ENCODE data around the gene SLC5A9.

SLC5A9 gene

DNA sequence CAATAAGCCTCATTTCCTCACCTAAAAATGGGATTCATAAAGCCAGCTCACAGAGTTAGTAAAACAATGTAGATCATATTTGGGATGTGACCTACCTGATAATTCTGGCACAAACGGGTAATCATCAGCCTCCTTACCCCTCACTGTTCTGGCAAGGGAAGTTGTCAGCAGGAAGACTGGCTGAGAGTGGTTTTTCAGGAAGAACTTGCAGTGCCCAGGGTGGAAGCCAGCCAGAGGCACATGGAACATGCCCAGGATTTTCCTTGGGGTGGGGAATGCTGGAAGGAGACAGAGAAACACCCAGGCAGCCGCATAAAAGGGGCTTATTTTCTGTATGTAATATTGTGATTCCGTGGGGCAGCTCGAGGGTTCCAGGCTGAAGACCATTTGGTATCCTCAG, 7.7 kb upstream of the SLC5A9 start:
- DNase-seq, result no peak

GRCh38 chr1:48215222-48215621, 7.3 kb upstream of the SLC5A9 start:
- no peak for DNase-seq

DNA sequence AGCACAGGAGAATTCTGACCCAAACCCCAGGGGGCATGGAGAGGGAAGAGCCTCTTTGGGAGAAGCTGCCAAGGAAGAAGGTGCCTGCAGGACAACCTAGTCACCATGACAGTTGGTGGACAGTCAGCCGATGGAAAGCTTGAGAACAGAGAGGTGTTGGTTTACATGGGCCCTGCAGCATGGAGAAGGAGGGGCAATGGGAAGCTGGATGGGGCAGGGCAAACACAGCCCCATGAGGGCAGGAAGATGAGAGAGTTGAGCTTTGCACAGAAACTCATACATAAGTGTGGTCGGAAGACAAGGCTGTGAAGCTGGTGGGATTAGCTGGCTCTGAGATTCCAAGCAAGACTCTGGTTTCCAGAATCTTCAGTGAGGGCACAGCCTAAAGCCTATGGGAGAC, 6.6 kb upstream of the SLC5A9 start:
- no peak for DNase-seq

DNA sequence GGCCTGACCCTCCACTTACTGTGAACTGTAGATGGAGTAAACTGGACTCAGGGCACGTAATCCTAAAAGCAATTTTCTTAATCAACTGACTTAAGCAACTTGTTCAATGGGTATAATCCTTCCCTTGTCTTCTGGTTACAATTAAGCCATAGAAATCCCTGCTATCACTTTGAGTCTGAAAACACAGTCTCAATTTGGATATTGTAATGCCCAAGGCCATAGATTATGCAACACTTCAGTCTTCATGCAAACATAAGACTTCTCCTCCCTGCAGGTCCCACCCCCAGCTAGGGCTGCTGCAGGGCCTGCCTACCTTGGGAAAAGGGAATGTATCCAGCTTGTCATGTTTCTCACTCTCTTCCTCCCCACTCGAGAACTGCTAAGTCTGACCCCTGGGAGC, 6.2 kb upstream of the SLC5A9 start:
- no peak for DNase-seq

- no peak for DNase-seq
These were observed 5.6 kb upstream of the SLC5A9 start for GRCh38 chr1:48216941-48217340.

- DNase-seq, result no peak
These were observed 4.7 kb upstream of the SLC5A9 start for GRCh38 chr1:48217856-48218255.

- no peak for DNase-seq
These were observed 2.7 kb upstream of the SLC5A9 start for GRCh38 chr1:48219803-48220202.

GRCh38 chr1:48221122-48221521, 1.4 kb upstream of the SLC5A9 start:
- no peak for DNase-seq

- DNase-seq, result no peak
These were observed 859 bp upstream of the SLC5A9 start for GRCh38 chr1:48221657-48222056.

GRCh38 chr1:48223366-48224240, 1.1 kb downstream of the SLC5A9 start:
- DNase-seq, result no peak

GRCh38 chr1:48224791-48225190, 2.3 kb downstream of the SLC5A9 start:
- DNase-seq, result no peak

DNA sequence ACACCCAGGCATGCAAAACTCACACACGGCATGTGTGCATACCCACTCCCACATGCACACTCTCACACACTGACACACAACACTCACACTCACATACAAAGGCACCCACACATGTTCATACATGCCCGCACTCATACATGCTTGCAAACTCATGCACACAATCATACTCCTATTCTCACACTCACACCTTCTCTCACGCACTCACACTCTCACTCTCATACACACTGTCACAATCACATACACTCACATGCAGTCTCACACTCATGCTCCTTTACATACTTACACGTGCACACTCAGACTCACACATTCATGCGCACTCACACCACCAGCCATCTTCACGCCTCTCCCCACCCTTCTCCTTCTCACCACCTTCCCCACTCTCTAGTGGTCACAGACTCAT, 3.1 kb downstream of the SLC5A9 start:
- DNase-seq, result no peak

- DNase-seq, result no peak
These were observed 4.9 kb downstream of the SLC5A9 start for GRCh38 chr1:48227165-48228013.

- no peak for DNase-seq
These were observed 5.6 kb downstream of the SLC5A9 start for GRCh38 chr1:48228156-48228555.

DNA sequence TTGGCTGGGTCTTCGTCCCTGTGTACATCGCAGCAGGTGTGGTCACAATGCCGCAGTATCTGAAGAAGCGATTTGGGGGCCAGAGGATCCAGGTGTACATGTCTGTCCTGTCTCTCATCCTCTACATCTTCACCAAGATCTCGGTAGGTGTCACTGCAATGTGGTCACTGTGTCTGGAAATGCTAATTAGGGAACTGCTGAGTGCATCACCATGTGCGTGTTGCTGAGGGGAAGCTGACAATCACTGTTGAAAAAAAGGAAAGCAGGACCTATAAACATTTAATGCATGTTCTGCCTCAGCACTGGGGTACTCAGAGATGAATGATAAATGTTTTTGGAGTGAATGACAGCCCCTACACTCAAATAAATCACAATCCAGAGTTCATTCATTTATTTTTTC, 6.8 kb downstream of the SLC5A9 start:
- DNase-seq, result no peak

- no peak for DNase-seq
These were observed 7.7 kb downstream of the SLC5A9 start for GRCh38 chr1:48230236-48230635.

- no peak for DNase-seq
These were observed 10.2 kb downstream of the SLC5A9 start for GRCh38 chr1:48232722-48233121.

DNA sequence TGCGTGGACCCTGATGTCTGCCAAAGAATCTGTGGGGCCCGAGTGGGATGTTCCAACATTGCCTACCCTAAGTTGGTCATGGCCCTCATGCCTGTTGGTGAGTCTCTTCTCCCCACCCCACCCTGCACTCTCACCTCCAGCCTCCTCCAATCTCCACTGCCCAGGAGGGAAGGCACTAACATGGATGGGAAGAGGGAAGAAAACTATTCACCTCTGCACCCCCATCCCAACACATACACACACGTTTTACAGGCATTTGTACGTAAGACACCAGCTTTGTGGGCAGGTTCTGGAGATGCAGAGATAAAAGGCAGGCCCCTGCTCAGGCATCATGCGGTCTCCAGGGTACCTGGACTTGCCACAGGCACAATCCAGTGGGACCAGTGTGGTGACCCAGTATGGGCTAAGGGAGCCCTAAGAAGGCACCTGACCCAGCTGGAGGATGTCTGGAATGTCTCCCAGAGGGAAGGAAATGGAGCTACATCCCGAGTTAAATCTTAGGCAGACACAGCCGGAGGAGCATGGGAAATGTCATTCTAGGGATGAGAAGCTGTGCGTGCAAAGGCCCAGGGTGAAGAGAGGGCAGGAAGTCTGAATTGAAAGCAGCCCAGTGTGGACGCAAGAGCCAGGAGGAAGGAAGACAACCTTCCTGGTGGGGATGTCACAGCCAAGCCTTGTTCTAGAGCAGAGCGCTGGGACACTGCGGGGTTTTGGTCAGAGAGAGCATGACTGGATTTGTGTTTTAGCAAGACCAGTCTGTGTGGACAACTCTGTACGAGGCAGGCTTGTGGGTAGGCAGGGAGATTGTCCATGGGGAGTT, 11.4 kb downstream of the SLC5A9 start:
- no peak for DNase-seq

DNA sequence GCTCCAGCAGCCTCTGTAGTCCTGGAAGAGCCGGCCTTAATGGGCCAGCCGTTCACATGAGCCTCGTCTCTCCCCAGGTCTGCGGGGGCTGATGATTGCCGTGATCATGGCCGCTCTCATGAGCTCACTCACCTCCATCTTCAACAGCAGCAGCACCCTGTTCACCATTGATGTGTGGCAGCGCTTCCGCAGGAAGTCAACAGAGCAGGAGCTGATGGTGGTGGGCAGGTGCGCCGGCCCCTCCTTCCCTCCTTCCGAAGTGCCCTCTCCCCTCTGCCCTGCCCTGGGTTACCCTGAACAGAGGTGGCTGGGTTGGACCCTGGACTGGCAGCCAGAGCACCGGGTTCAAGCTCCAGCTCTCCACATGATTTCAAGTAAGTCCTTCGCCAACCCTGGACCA, 13.1 kb downstream of the SLC5A9 start:
- DNase-seq, result no peak

GRCh38 chr1:48236716-48237470, 14.4 kb downstream of the SLC5A9 start:
- DNase-seq, result no peak

DNA sequence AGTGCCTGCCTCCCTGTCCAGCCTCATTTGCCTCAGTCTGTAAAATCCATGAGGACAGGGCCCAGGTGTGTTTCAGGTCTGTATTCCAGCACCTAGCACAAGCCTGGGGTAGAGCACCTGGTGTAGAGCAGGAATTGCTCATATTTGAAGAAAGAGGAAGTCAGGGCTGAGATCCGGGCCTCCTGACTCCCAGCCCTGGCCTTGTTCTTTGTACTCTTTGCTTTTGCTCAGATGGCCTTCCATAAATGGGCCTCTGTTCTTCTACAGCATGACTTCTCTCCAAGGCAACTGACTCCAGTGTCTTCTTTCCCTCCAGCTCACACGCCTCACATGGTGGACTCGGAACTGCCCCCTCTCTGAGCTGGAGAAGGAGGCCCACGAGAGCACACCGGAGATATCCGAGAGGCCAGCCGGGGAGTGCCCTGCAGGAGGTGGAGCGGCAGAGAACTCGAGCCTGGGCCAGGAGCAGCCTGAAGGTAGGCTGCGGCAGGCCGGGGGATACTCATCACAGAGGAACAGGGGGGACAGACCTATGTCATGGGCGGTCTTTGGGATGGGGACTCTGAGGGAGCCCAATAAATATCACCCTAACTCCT, 19.7 kb downstream of the SLC5A9 start:
- no peak for DNase-seq

- DNase-seq, result no peak
These were observed 22.6 kb downstream of the SLC5A9 start for GRCh38 chr1:48245106-48245505.

All from stimulated activated CD4-positive, alpha-beta T cell treated with anti-CD3 and anti-CD28 coated beads, Interleukin-4, amount 100 ng/mL, for 1 hour (primary cell).